ENCODE data around the gene SAE1.
"Not testable (repeated sequence)": the region's sequence is repeated elsewhere in the genome, so short reads cannot be mapped to it uniquely, and the experiment has no call there.

- not testable (repeated sequence) for TF ChIP-seq USF2 (IDR thresholded peaks at IDR 0.05; ENCODE audit: low read depth, low read length); MAZ (IDR thresholded peaks at IDR 0.05; ENCODE audit: borderline replicate concordance, low read depth, low read length)
These were observed 10.6 kb downstream of the SAE1 start for GRCh38 chr19:47141252-47141651.

Data from IMR-90 (cell line).